GM18909 (cell line): ENCODE measurements around the gene ORC4.
A peak's percentile ranks its signal among the peaks of the same experiment; 100 is the strongest.

ENCODE experiments used
- ATAC-seq: cut with Tn5 transposase; IDR thresholded peaks from one replicate; pipeline ENCODE4 v1.9.1; 2021; ENCODE audit warnings: mild to moderate bottlenecking; ENCODE audit not compliant: unreplicated experiment, poor library complexity

ORC4 gene

GRCh38 chr2:148020111-148021058 is at the start of gene ORC4:
ORC4 (minus strand) TSS chr2:148020737; CDS start chr2:147975958, 44,779 bp downstream.
- peak; percentile 82 for ATAC-seq

GRCh38 chr2:148067801-148068200 is 47.3 kb upstream of the ORC4 start:
- no peak for ATAC-seq

DNA sequence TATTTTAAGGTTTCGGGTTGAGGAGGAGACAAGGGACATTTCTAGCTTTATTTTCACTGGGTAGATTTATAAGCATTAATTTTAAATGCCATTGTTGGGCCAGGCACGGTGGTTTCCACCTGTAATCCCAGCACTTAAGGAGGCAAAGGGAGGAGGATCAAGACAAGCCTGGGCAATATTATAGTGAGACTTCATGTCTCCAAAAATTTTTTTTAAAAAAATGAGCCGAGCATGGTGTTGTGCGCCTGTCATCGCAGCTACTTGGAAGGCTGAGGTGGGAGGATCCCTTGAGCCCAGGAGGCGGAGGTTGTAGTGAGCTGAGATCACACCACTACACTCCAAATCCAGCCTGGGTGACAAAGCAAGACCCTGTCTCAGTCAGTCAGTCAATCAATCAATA is 45.4 kb upstream of the ORC4 start:
- no peak for ATAC-seq

DNA sequence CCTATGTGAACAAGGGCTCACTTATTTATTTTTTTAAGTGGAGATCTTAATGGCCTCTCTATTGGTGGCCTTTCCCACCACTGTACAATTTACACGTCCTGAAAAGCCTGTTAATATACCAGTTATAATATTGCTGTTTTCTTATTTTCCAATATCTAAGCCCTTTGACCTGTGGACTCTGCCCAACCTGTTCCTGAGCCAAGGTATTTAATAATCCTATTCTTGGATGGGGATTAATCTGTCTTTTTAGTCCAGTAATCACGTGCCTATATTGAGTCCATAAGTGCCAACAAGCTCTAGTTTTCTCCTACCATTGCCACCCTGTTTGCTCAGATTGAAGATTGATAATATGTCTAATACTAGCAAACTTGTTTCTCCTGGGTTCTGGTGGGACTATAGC is 43.1 kb upstream of the ORC4 start:
- ATAC-seq = no peak

- ATAC-seq = no peak
These were observed 38.1 kb upstream of the ORC4 start for GRCh38 chr2:148058641-148059040.

DNA sequence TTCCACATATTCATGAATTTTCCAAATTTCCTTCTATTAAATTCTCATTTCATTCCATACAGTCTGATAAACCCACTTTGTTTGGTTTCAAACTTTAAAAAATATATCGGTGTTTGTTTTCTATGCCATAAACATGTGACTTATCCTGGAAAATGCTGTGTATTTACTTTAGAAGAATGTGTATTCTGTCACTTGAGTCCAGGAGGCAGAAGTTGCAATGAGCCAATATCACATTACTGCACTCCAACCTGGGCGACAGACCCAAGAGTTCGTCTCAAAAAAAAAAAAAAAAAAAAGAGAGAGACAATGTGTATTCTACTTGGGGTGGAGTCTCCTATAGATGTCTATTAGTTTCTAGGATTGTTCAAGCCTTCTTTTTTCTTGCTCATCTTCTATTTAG is 32.1 kb upstream of the ORC4 start:
- ATAC-seq = no peak

DNA sequence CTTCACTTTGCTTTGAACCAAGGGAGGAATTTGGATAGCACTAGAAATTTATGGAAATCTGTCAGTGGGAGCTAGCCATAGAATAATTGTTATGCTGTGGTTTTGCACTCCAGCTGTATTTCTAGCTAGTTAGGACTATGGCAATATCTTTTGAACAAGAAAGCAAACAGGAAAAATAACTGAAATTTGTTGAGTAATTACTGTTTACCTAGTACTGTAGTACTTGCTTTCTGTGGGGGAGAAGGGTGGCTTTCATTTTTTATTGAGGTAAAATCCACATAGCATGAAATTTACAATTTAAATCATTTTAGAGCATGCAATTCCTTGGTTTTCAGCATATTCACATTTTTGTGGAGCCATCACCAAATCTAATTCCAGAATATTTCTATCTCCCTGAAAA is 28.7 kb upstream of the ORC4 start:
- ATAC-seq = no peak

DNA sequence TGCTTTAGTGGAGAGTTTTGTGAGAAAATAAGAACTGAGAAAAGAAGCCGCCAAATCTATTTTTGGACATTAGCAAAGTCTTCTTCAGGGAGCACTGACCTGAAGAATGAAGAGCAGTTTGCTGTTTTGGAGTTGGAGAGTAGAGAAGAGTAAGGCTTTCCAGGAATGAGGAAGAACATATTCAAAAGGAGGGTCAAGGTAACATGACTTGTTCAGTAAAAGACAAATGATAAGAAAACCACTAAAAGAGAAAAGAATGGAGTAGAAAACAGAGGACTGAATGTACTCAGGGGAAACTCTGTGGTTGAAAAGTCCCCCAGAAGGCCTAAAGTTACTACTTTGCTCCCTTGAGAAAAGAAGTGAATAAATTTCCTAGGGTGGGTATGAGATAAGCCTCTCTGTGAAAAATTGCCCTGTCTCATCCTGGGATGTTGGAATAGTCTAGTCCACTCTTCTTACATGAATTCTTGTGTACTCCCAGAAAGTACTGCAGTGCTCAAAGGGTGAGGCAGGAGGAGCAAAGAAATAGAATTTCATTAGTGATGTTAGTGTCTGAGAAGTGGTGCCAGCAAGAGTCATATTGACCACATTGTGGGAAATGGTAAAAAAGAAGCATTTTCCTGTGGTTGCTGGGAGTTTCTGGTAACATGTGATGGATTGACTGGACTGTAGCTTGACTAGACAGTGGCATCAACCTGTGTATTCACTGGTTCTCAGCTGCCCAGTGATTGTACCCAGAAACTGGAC is 28.1 kb upstream of the ORC4 start:
- ATAC-seq = peak; percentile 74

DNA sequence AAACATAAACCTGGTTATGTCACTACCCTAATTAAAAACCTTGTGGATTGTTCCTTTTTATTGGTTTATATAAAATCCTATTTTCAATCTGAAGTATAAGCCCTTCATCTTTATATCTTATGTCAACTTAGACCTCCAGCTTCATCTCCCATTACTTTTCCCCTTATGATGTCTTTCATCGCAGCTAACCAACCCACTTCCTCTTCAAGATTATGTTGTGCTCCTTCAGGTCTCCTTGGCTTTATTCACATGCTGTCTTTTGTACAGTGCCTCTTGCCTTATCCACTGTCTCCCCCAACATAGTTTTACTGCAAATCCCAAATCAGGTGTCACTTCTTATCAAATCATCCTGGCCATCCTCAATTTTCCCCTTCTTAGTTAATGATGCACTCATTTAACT is 26.3 kb upstream of the ORC4 start:
- no peak for ATAC-seq

- no peak for ATAC-seq
These were observed 23.8 kb upstream of the ORC4 start for GRCh38 chr2:148044322-148044721.

- peak; percentile 84 for ATAC-seq
These were observed 21.7 kb upstream of the ORC4 start for GRCh38 chr2:148042219-148042618.

DNA sequence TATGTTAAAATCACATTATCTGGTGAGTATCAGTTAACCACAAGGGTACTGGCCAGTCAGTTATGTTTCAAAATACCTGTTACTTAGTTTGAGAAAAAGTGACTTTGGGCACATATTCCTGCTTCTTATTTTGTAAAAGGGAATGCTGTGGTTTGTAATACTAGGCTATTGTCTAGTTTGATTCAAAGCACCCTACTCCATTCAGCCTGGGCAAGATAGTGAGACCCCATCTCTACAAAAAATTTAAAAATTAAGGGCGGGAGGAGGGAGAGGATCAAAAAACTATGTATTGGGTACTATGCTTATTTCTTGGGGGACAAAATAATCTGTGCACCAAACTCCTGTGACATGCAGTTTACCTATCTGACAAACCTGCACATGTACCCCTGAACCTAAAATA is 19.2 kb upstream of the ORC4 start:
- ATAC-seq = no peak

GRCh38 chr2:148032215-148032614 is 11.7 kb upstream of the ORC4 start:
- no peak for ATAC-seq

DNA sequence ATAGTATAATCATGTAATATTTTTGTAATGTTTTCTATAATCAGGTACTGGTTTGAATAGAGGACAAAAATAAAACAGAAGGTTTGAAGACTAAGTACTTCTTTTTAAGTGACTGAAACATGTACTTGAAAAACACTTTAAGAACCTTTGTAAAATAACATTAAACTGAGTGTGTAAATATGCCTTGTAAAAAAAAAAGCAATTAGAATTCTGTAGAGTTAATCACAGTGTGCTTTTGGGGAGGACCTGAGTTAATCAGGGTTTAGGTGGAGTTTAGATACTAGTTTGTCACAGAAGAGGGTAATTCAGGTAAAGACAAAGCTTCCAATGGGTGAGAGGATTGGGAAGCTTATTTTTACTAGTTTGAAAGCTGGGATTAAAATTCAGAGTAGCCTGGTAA is 10.6 kb upstream of the ORC4 start:
- no peak for ATAC-seq

- no peak for ATAC-seq
These were observed 8.2 kb upstream of the ORC4 start for GRCh38 chr2:148028781-148029180.

- ATAC-seq = no peak
These were observed 7.3 kb upstream of the ORC4 start for GRCh38 chr2:148027822-148028221.

GRCh38 chr2:148026573-148026972 is 6.0 kb upstream of the ORC4 start:
- no peak for ATAC-seq

DNA sequence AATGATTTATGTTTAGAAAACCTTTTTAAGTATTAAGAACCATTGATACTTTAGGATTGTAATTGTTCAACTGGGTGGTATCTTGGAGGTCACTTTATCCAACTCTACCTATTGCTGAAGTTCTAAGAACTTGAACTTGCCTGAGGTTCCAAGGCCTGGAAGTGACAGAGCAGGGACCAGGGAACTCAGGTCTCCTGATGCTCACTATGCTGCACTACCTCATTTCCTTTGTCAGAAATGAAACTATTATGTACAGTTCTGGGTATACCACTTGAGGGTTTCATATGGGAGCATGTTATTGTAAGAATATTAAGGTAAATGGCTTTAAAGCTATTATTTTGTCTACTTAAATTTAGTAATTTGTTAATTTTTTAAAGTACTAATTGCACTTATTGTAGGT is 3.3 kb upstream of the ORC4 start:
- ATAC-seq = peak; percentile 40

DNA sequence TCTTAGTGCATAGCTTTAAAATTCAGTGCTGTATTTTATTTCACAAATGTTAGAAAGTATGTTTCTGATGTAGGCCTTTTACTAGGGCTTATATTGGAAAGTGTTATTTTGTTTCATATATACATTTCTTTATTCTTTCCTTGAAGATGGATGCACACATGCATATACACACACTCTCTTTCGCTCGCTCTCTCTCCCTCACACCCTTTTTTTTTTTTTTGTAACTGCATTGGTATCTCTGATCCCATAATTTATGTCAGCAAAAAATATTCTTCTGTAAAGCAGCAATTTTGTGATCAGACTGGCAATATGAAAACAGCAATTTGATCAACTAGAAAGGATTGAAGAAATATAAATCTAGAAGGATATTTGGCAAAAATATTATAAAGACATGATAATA is 2.3 kb upstream of the ORC4 start:
- ATAC-seq = no peak

DNA sequence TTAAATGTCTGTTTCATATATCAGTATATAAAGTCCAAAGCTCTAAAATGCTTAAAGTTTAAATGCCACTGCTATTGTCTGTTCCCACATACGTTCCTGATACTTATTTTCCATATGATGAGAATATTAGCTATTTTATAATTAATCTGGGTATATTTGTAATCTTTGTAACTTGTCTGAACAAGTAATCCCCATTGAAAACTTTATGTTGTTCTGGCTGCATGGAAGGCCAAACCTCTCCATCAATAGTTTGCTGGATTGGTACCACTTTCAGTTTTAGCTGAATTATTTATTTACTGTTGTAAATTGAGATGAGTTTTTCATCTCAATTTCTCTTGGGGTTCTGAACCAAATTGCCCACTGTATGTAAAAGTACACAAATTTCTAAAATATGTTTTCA is 1.8 kb upstream of the ORC4 start:
- ATAC-seq = no peak

- no peak for ATAC-seq
These were observed 1.3 kb upstream of the ORC4 start for GRCh38 chr2:148021886-148022285.
